GM21390 (cell line): ENCODE results near the gene PDE1C.

Experiments
- ATAC-seq: cut with Tn5 transposase; IDR thresholded peaks from one replicate; pipeline ENCODE4 v1.9.1; 2021; ENCODE audit not compliant: unreplicated experiment

PDE1C gene

GRCh38 chr7:31785101-31785500 lies 285.1 kb downstream of the PDE1C start:
- ATAC-seq: no peak

DNA sequence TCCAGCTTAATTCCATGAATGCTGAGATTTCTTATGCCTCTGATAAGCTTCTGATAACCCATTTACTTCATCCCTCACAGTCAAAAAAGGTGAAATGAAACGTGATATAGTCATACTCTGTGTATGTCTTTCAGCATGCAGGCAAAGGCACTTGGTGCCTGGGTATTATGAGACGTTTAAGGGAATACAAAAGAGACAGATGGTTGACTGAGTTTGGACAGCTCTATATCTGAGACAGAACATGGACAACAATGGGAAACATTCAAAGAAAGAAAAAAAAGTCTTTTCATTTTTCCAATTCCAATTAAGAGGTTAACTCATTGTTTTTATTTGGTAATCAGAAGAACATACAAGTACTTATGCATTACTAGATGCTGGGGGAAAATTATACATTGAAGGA lies 287.0 kb downstream of the PDE1C start:
- no peak for ATAC-seq

- peak; percentile 90 for ATAC-seq
Measured at GRCh38 chr7:31782411-31782991, 287.7 kb downstream of the PDE1C start.

DNA sequence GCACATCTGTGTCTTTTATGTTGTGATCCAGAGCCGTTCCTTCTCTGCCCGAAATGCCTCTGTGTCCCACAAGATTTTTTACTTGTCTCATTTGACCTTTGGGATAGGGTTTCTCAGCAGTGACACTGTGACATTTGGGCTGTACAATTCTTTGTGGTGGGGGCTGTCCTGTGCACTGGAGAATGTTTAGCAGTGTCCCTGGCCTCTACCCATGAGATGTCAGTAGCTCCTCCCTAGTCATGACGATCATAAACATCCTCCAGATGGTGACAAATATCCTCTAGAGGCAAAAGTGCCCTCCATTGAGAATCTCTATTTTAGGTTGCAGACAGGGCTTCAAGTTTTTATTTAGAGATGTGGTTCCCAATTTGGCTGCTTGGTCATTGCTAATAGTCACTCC lies 291.9 kb downstream of the PDE1C start:
- ATAC-seq: no peak

DNA sequence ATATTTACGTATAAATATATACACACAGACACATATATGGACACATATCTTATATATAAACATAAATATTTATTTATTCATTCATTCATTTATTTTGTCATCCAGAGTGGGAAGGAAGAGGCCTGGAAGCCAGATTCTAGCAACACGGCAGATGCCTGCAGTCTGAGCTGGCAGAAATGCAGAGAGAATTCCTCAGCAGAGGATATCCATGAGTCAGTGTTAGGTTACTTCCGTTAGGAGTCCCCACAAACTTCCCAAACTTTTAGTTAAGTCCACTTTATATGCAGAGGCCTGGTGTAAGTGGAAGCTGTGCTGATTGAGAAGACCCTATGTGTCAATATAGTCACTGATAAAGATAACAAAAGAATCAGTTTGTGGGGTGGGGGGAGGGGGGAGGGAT lies 293.6 kb downstream of the PDE1C start:
- ATAC-seq: no peak

DNA sequence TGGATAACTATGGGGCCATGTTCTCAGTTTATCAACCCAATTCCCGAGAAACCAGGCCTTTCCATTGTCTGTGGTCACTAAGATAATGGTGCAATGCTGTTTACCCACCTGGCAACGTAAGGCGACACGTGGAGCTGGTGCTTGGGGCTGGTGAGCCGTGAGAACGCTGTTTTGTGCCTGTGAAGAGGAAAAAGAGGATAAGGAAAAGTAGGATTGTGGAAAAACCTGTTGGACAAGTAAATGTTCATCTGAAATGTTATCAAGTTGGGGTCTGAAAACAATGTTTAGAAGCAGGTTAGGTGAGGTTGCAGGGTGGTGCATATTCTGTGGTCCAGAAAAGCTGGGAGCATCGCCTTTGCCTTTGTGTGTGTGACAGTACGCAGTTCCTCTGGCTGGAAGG lies 294.7 kb downstream of the PDE1C start:
- ATAC-seq: no peak

- no peak for ATAC-seq
Measured at GRCh38 chr7:31772211-31772610, 298.0 kb downstream of the PDE1C start.

- no peak for ATAC-seq
Measured at GRCh38 chr7:31767686-31768358, 302.4 kb downstream of the PDE1C start.

GRCh38 chr7:31764462-31764861 lies 305.7 kb downstream of the PDE1C start:
- ATAC-seq: no peak

- no peak for ATAC-seq
Measured at GRCh38 chr7:31763548-31763947, 306.7 kb downstream of the PDE1C start.

- no peak for ATAC-seq
Measured at GRCh38 chr7:31761646-31762045, 308.6 kb downstream of the PDE1C start.

GRCh38 chr7:31758755-31759154 lies 311.5 kb downstream of the PDE1C start:
- no peak for ATAC-seq

DNA sequence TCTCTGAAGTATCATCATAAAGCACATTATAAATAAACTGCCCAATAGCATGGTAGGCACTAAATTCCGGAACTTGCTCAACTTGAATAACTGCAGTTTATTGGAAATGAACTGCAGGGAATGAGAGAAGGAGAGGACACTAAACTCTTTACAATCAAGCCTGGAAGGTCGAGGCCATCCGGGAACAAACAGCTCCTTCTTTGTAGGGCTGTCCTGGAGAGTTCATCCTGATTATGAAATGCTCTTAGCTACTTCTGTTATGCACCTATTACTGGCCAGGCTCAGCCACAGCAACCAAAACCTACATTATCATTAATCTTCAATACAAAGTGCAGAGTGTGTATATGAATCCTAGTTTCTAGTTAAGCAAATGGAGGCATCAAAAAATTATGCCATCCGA lies 318.5 kb downstream of the PDE1C start:
- no peak for ATAC-seq

DNA sequence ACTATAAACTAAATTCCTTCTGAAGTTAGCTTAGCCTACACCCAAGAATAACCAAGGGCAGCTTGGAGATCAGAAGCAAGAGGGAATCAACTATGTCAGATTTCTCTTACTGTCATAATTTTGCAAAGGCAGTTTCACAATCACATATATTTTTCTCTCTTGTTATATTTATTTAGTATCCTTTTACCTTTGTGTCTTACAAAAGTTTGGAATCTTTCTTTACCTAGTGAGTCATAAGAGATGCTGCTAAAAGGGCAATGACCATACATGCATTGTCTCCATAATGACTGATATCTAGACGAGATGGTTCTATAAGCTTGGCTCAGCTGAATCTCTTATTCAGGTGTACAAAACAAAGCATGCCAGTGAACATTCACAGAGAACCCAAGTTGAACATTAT lies 322.1 kb downstream of the PDE1C start:
- no peak for ATAC-seq

GRCh38 chr7:31747553-31747952 lies 322.7 kb downstream of the PDE1C start:
- ATAC-seq: no peak

- ATAC-seq: peak; percentile 80
Measured at GRCh38 chr7:31744294-31744874, 325.8 kb downstream of the PDE1C start.

- no peak for ATAC-seq
Measured at GRCh38 chr7:31741852-31742251, 328.4 kb downstream of the PDE1C start.

GRCh38 chr7:31735991-31736982 lies 333.9 kb downstream of the PDE1C start:
- ATAC-seq: no peak

DNA sequence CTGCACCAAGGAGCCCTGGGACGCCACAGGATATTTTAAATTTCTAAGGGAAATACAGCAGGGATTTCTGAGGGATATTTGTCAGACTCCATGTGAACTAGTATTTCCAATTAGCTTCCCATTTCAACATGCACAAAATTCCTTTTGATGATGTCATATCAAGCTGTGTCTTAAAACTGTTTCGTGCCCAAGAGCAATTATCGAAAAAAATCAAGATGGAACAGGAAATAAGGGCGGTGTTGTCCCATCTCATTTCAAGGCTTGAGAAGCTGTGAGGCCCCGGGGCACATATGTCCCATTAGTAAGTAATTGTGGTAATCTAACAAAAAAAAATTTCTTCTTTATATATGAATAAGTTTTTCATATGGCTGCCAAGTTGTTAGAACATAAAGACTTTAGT lies 335.8 kb downstream of the PDE1C start:
- no peak for ATAC-seq

DNA sequence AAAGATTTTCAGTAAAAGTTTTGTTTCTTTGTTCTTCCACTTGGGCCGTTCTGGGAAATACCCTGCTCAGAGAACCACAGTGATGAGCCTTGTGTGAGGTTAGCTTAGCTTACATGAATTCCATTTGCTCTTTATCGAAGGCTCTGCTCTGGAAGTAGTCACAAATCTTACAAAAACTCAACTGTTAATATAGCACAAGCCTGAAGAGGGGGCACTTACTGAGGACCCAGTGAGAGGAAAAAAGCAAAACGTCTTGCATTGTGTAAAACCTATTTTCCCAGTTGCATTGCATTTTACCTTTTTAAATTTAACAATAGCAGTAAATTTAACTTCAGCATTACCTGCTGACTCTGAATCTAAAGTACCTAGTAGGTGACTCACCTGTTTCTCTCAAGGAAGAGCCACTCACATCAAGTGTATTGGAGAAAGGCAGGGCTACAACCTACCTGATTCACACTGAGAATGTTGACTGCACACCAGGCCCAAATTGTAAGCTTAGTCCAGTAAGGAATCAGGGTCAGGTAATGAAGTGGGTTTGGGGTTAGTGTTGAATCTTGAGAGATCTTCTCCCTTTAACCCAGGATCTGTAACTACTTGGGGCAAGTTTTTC lies 340.9 kb downstream of the PDE1C start:
- ATAC-seq: no peak

- ATAC-seq: no peak
Measured at GRCh38 chr7:31724696-31725095, 345.5 kb downstream of the PDE1C start.
